HS-27A (cell line): Measurements from ENCODE around the gene TCN2.
"Not testable (repeated sequence)": the region's sequence is repeated elsewhere in the genome, so short reads cannot be mapped to it uniquely, and the experiment has no call there.

ENCODE experiments used
- DNase-seq: peaks from one replicate; pipeline ENCODE4 v3.0.0-alpha.2; 2012; ENCODE audit warnings: low read depth, missing footprints

Gene TCN2

GRCh38 chr22:30610299-30610698 is 3.3 kb downstream of the TCN2 start:
- DNase-seq: no peak

GRCh38 chr22:30611197-30611596 is 4.2 kb downstream of the TCN2 start:
- no peak for DNase-seq

- no peak for DNase-seq
Measured at GRCh38 chr22:30612789-30613188, 5.8 kb downstream of the TCN2 start.

- DNase-seq: no peak
Measured at GRCh38 chr22:30614268-30614667, 7.3 kb downstream of the TCN2 start.

- DNase-seq: no peak
Measured at GRCh38 chr22:30614879-30615278, 7.9 kb downstream of the TCN2 start.

- DNase-seq: no peak
Measured at GRCh38 chr22:30615543-30615954, 8.6 kb downstream of the TCN2 start.

GRCh38 chr22:30617819-30618218 is 10.8 kb downstream of the TCN2 start:
- no peak for DNase-seq

GRCh38 chr22:30619909-30620308 is 12.9 kb downstream of the TCN2 start:
- DNase-seq: not testable (repeated sequence)

GRCh38 chr22:30626413-30626812 is 19.4 kb downstream of the TCN2 start:
- DNase-seq: no peak

GRCh38 chr22:30627471-30627870 is 20.5 kb downstream of the TCN2 start:
- no peak for DNase-seq

GRCh38 chr22:30628491-30628890 is 21.5 kb downstream of the TCN2 start:
- DNase-seq: no peak

- DNase-seq: not testable (repeated sequence)
Measured at GRCh38 chr22:30631469-30631868, 24.5 kb downstream of the TCN2 start.

GRCh38 chr22:30634471-30635233 is 27.7 kb downstream of the TCN2 start:
- DNase-seq: peak; percentile 65

- peak; percentile 72 for DNase-seq
Measured at GRCh38 chr22:30635273-30636225, 28.6 kb downstream of the TCN2 start, which contains the start of gene SLC35E4. Gene SLC35E4 (plus strand): TSS chr22:30635781. CDS start chr22:30636451, 670 bp downstream.

GRCh38 chr22:30636226-30637077 is 29.5 kb downstream of the TCN2 start:
- DNase-seq: no peak

- DNase-seq: no peak
Measured at GRCh38 chr22:30637701-30638114, 30.7 kb downstream of the TCN2 start.

GRCh38 chr22:30640361-30640760 is 33.4 kb downstream of the TCN2 start:
- no peak for DNase-seq

- DNase-seq: no peak
Measured at GRCh38 chr22:30640839-30641430, 34.0 kb downstream of the TCN2 start.

- DNase-seq: no peak
Measured at GRCh38 chr22:30643055-30643875, 36.3 kb downstream of the TCN2 start.

- no peak for DNase-seq
Measured at GRCh38 chr22:30646518-30647160, 39.7 kb downstream of the TCN2 start.
